Left lung (tissue), 10 donors: ENCODE results near the gene RPS6KB2. TPM values are rescaled to one million over a fixed set of nuclear protein-coding genes. Genes with fewer than 3 reads are reported as not detected.

Experiments
- ATAC-seq: fragments of 200-7000 bp; cut with Tn5 transposase; one replicate; pipeline ENCODE4 v1.9.1; 2020; ENCODE audit warnings: moderate library complexity
- DNase-seq, 4 donors: peaks; one replicate each; pipeline ENCODE4 v3.0.0-alpha.2; 2013 to 2020
- H3K27ac ChIP-seq, 2 donors: fragments of 200-600 bp; sonication (generic) in 1 of 2; one replicate each; pipeline versions ENCODE4 v1.5.0 to v1.8.0; 2020 to 2021
- H3K27me3 ChIP-seq, 2 donors: fragments of 200-600 bp; sonication (generic) in 1 of 2; one replicate each; pipeline versions ENCODE4 v1.5.0 to v1.8.0; 2020 to 2021
- H3K36me3 ChIP-seq, 2 donors: fragments of 200-600 bp; sonication (generic) in 1 of 2; one replicate each; pipeline versions ENCODE4 v1.5.0 to v1.8.0; 2020 to 2021
- H3K4me1 ChIP-seq, 2 donors: fragments of 200-600 bp; one replicate each; pipeline ENCODE4 v1.8.0; 2021
- H3K4me3 ChIP-seq, 2 donors: fragments of 200-600 bp; sonication (generic) in 1 of 2; one replicate each; pipeline versions ENCODE4 v1.5.0 to v1.8.0; 2020 to 2021; ENCODE audit warnings: mild to moderate bottlenecking in 1 of 2
- H3K9me3 ChIP-seq, 2 donors: fragments of 200-600 bp; sonication (generic) in 1 of 2; one replicate each; pipeline versions ENCODE4 v1.5.0 to v1.8.0; 2020 to 2021
- CTCF ChIP-seq, 2 donors: fragments of 200-600 bp; sonication (generic) in 1 of 2; IDR thresholded peaks; one replicate each; pipeline versions ENCODE4 v1.5.0 to v1.8.0; 2021; ENCODE audit warnings: antibody characterized with exemption in 2 of 2
- intact Hi-C, 2 donors: fragments of 100-400 bp; cut with DNase I; formaldehyde crosslinking; loops; one replicate each; pipeline versions ENCODE4 v1.11.2 to v1.14.2; 2022
- polyA plus RNA-seq, 6 donors: library from polyadenylated mRNA; unstranded; fragments of 120-200 nt; gene quantifications; one replicate each; pipeline ENCODE4 v1.2.1, GENCODE V29; 2013; ENCODE audit not compliant: insufficient read length in 6 of 6
- total RNA-seq, 2 donors: library from RNA; stranded (reverse); fragmentation: NEBNext Ultra II Directional; extraction: Animal tissue kit (Norgen Biotek cat#: 25700); gene quantifications; one replicate each; pipeline ENCODE4 v1.2.1, GENCODE V29; 2021
- donor health status: DM: no; HTN: yes; CAD: no.
- donor health status: DM: no; HTN: no; CAD: no.

The RPS6KB2 gene
- total and polyA plus RNA-seq, 8 donors, result 37.7 to 47.0 (median 42.0) TPM

GRCh38 chr11:67396587-67397389, 31.5 kb upstream of the RPS6KB2 start:
- ATAC-seq, result no peak
- no peak for TF ChIP-seq CTCF (IDR thresholded peaks at IDR 0.05)

DNA sequence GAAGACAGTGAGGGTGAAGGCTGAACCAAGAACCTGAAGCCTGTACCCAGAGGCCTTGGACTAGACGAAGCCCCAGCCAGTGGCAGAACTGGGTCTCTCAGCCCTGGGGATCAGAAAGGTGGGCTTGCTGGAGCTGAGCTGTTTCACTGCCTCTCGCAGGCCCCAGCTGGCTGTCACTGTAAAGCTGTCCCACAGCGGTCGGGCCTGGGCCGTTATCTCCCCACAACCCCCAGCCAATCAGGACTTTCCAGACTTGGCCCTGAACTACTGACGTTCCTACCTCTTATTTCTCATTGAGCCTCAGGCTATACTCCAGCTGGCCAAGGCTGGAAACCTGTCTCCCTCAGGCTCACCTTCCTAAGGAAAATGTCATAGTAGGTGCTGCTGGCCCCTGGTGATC, 30.8 kb upstream of the RPS6KB2 start:
- DNase-seq, result no peak
- no peaks in the 10 kb centered on the region for H3K27me3 ChIP-seq
- no peak overlapping the region for H3K27ac ChIP-seq
- no peak for ATAC-seq
- TF ChIP-seq CTCF (IDR thresholded peaks at IDR 0.05), result no peak
- H3K36me3 ChIP-seq, result peaks cover 0 to 71% of the 10 kb centered on the region in 2 donors
- H3K4me1 ChIP-seq, result peaks cover 18 to 60% of the 10 kb centered on the region in 2 donors
- intact Hi-C loops, result no loop called here
- no peaks in the 10 kb centered on the region for H3K9me3 ChIP-seq
- no peak overlapping the region for H3K4me3 ChIP-seq

More at GRCh38 chr11:67396587-67397389, 31.5 kb upstream of the RPS6KB2 start:
- peak overlapping the region in 1 of 2 donors; percentile 7 for H3K27ac ChIP-seq
- H3K27me3 ChIP-seq, result no peaks in the 10 kb centered on the region
- H3K4me3 ChIP-seq, result no peak overlapping the region
- H3K9me3 ChIP-seq, result no peaks in the 10 kb centered on the region
- intact Hi-C loops, result no loop called here
- peaks cover 0 to 71% of the 10 kb centered on the region in 2 donors for H3K36me3 ChIP-seq
- DNase-seq, result peak in 1 of 4 donors; percentile 61
- H3K4me1 ChIP-seq, result peaks cover 21 to 59% of the 10 kb centered on the region in 2 donors

- H3K27ac ChIP-seq, result no peak overlapping the region
- no peak for TF ChIP-seq CTCF (IDR thresholded peaks at IDR 0.05)
- H3K9me3 ChIP-seq, result no peaks in the 10 kb centered on the region
- intact Hi-C loops, result no loop called here
- H3K36me3 ChIP-seq, result peaks cover 0 to 71% of the 10 kb centered on the region in 2 donors
- DNase-seq (no peak), ATAC-seq (no peak)
- H3K4me3 ChIP-seq, result no peak overlapping the region
- H3K4me1 ChIP-seq, result peaks cover 16 to 60% of the 10 kb centered on the region in 2 donors
- H3K27me3 ChIP-seq, result no peaks in the 10 kb centered on the region
Observed at GRCh38 chr11:67397986-67398660, 30.2 kb upstream of the RPS6KB2 start.

DNA sequence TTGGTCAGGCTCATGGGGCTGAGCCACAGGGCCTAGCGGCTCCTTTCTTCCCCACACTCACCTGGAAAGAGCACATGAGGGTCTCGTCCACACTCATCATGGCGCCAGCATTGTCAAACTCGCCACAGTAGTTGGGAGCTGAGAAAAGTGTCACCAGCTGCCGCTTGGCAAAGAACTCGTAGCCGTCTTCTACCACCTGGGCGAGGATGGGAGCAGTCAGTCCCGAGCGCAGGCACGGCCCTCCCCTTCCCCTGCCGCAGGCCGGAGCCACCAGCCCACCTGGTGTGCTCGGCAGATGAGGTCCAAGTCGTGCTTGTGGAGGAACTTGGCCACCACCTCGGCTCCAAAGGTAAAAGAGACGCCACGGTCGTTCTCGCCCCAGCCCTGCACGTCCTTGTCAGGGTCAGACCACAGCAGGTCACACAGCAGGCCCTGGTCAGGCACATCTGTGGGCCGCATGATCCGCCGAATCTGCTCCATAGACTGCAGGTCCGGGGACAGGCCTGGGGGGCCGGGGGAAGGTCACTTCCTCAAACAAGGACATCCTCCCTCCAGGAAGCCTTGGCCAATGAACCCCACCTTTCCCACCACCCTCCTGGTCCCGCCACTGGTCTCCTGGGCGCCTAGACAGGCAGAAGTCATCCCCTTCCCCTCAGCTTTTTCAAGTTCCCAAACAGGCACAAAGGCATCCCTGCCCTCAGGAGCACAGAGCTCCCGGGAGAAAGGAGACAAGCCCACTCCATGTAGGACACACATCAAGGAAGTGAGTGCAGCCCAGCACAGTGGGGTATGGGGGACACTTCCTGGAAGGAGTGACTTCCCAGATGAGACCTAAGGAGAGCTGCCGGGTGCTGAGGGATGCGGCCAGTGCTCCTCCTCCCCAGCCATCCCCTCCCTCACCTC, 29.4 kb upstream of the RPS6KB2 start:
- no peak overlapping the region for H3K4me3 ChIP-seq
- intact Hi-C loops, result no loop called here
- no peak for TF ChIP-seq CTCF (IDR thresholded peaks at IDR 0.05)
- H3K36me3 ChIP-seq, result peaks cover 0 to 64% of the 10 kb centered on the region in 2 donors
- peaks cover 16 to 63% of the 10 kb centered on the region in 2 donors for H3K4me1 ChIP-seq
- no peak overlapping the region for H3K27ac ChIP-seq
- ATAC-seq (no peak), DNase-seq (no peak)
- H3K9me3 ChIP-seq, result no peaks in the 10 kb centered on the region
- H3K27me3 ChIP-seq, result no peaks in the 10 kb centered on the region
